ENCODE results near the gene AFDN.

Gene AFDN

GRCh38 chr6:168012431-168013249 is 185.9 kb downstream of the AFDN start:
- no peak for TF ChIP-seq CTCF (IDR thresholded peaks at IDR 0.05; ENCODE audit: poor library complexity, severe bottlenecking)
- DNase-seq (ENCODE audit: low spot score) (no peak), ATAC-seq (ENCODE audit: low read depth) (no peak)
- peaks cover 2% of the 10 kb centered on the region for H3K9me3 ChIP-seq (ENCODE audit: severe bottlenecking)
- H3K27ac ChIP-seq (ENCODE audit: poor library complexity, severe bottlenecking): no peak overlapping the region
- H3K36me3 ChIP-seq (ENCODE audit: low read depth): no peaks in the 10 kb centered on the region
- H3K4me1 ChIP-seq (ENCODE audit: insufficient read depth, poor library complexity, severe bottlenecking): peaks cover 7% of the 10 kb centered on the region
- no peak overlapping the region for H3K4me3 ChIP-seq (ENCODE audit: severe bottlenecking)
- peaks cover 11% of the 10 kb centered on the region for H3K27me3 ChIP-seq (ENCODE audit: insufficient read depth, poor library complexity, severe bottlenecking)

- Histone ChIP-seq H3K27me3 (ENCODE audit: insufficient read depth, poor library complexity, severe bottlenecking) (peaks cover 17% of the 10 kb centered on the region), H3K27ac (ENCODE audit: poor library complexity, severe bottlenecking) (no peak overlapping the region), H3K36me3 (ENCODE audit: low read depth) (no peaks in the 10 kb centered on the region), H3K4me1 (ENCODE audit: insufficient read depth, poor library complexity, severe bottlenecking) (peaks cover 2% of the 10 kb centered on the region), H3K9me3 (ENCODE audit: severe bottlenecking) (peaks cover 2% of the 10 kb centered on the region), H3K4me3 (ENCODE audit: severe bottlenecking) (no peak overlapping the region)
- no peak for DNase-seq (ENCODE audit: low spot score)
- ATAC-seq (ENCODE audit: low read depth): no peak
- TF ChIP-seq CTCF (IDR thresholded peaks at IDR 0.05; ENCODE audit: poor library complexity, severe bottlenecking): no peak
Observed at GRCh38 chr6:168013250-168013915, 186.7 kb downstream of the AFDN start.

- H3K36me3 ChIP-seq (ENCODE audit: low read depth): no peaks in the 10 kb centered on the region
- no peak for TF ChIP-seq CTCF (IDR thresholded peaks at IDR 0.05; ENCODE audit: poor library complexity, severe bottlenecking)
- no peak overlapping the region for H3K27ac ChIP-seq (ENCODE audit: poor library complexity, severe bottlenecking)
- H3K27me3 ChIP-seq (ENCODE audit: insufficient read depth, poor library complexity, severe bottlenecking): peaks cover 17% of the 10 kb centered on the region
- H3K4me1 ChIP-seq (ENCODE audit: insufficient read depth, poor library complexity, severe bottlenecking): no peaks in the 10 kb centered on the region
- ATAC-seq (ENCODE audit: low read depth): no peak
- H3K9me3 ChIP-seq (ENCODE audit: severe bottlenecking): peaks cover 2% of the 10 kb centered on the region
- no peak for DNase-seq (ENCODE audit: low spot score)
- no peak overlapping the region for H3K4me3 ChIP-seq (ENCODE audit: severe bottlenecking)
Observed at GRCh38 chr6:168014428-168014827, 187.7 kb downstream of the AFDN start.

- TF ChIP-seq CTCF (IDR thresholded peaks at IDR 0.05; ENCODE audit: poor library complexity, severe bottlenecking): no peak
- Histone ChIP-seq H3K4me3 (ENCODE audit: severe bottlenecking) (no peak overlapping the region), H3K9me3 (ENCODE audit: severe bottlenecking) (peaks cover 2% of the 10 kb centered on the region), H3K4me1 (ENCODE audit: insufficient read depth, poor library complexity, severe bottlenecking) (no peaks in the 10 kb centered on the region), H3K27ac (ENCODE audit: poor library complexity, severe bottlenecking) (no peak overlapping the region), H3K27me3 (ENCODE audit: insufficient read depth, poor library complexity, severe bottlenecking) (peaks cover 17% of the 10 kb centered on the region), H3K36me3 (ENCODE audit: low read depth) (no peaks in the 10 kb centered on the region)
- ATAC-seq (ENCODE audit: low read depth) (no peak), DNase-seq (ENCODE audit: low spot score) (no peak)
Observed at GRCh38 chr6:168015009-168015408, 188.3 kb downstream of the AFDN start.
